Sigmoid colon (tissue), 7 donors: Measurements from ENCODE around the gene SDCCAG8. TPM values are rescaled to one million over a fixed set of nuclear protein-coding genes. Genes with fewer than 3 reads are reported as not detected.
"Not testable (repeated sequence)": the region's sequence is repeated elsewhere in the genome, so short reads cannot be mapped to it uniquely, and the experiment has no call there.

Source experiments
- DNase-seq: peaks from one replicate; pipeline ENCODE4 v3.0.0-alpha.2; 2019
- H3K27ac ChIP-seq, 4 donors: fragments of 200-600 bp; sonication (generic); one replicate each; pipeline ENCODE4 v1.5.1; 2016 to 2019; ENCODE audit warnings: mild to moderate bottlenecking in 1 of 4
- H3K27me3 ChIP-seq, 3 donors: fragments of 200-600 bp; sonication (generic); one replicate each; pipeline ENCODE4 v1.5.1; 2019; ENCODE audit warnings: mild to moderate bottlenecking in 1 of 3
- H3K36me3 ChIP-seq, 4 donors: fragments of 200-600 bp; sonication (generic); one replicate each; pipeline ENCODE4 v1.5.1; 2016 to 2019
- H3K4me1 ChIP-seq, 4 donors: fragments of 200-600 bp; sonication (generic); one replicate each; pipeline ENCODE4 v1.5.1; 2017 to 2019
- H3K4me3 ChIP-seq, 4 donors: fragments of 200-600 bp; sonication (generic); one replicate each; pipeline ENCODE4 v1.5.1; 2017 to 2019; ENCODE audit warnings: mild to moderate bottlenecking in 2 of 4, moderate library complexity in 1 of 4
- H3K9me3 ChIP-seq, 4 donors: fragments of 200-600 bp in 3 of 4; sonication (generic) in 3 of 4; one replicate each; pipeline versions ENCODE4 v1.5.1 to v1.6.1; 2013 to 2019
- EP300 ChIP-seq, 4 donors: sonication (generic); formaldehyde crosslinking; IDR thresholded peaks; one replicate each; pipeline ENCODE4 v1.6.1; 2017; ENCODE audit warnings: antibody characterized with exemption in 4 of 4
- POLR2A ChIP-seq, 2 donors: fragments of 450-650 bp; IDR thresholded peaks; one replicate each; pipeline ENCODE4 v1.6.1; 2016; ENCODE audit warnings: antibody characterized with exemption in 2 of 2, mild to moderate bottlenecking in 2 of 2, moderate library complexity in 2 of 2
- POLR2AphosphoS5 ChIP-seq, 4 donors: sonication (generic); formaldehyde crosslinking; IDR thresholded peaks; one replicate each; pipeline ENCODE4 v1.6.1; 2017; ENCODE audit warnings: antibody characterized with exemption in 4 of 4
- WGBS, 2 donors: extraction: QIAGEN DNeasy Blood & Tissue Kit; methylation state at CpG; one replicate each; pipeline ENCODE4 v1.1.7; 2013; 5-methylcytosine and 5-hydroxymethylcytosine counted together
- intact Hi-C: fragments of 100-400 bp; cut with DNase I; formaldehyde crosslinking; loops from one replicate; pipeline ENCODE4 v1.15.1; 2023
- polyA plus RNA-seq, 3 donors: library from polyadenylated mRNA; stranded (reverse); fragments of 200-250 nt; gene quantifications; one replicate each; pipeline ENCODE4 v1.2.3, GENCODE V29; 2013
- total RNA-seq, 4 donors: library from RNA; depleted of rRNA; stranded (reverse); fragments of >200 nt; gene quantifications; one replicate each; pipeline ENCODE4 v1.1.0, GENCODE V29; 2016
- TF ChIP-seq, protein P1 (sequence below), 4 experiments: fragments of 450-650 bp in 3 of 4; fragments of 200-600 bp in 1 of 4; IDR thresholded peaks; one replicate each; pipeline ENCODE4 v1.5.1; 2016 to 2019; ENCODE audit warnings: antibody characterized with exemption in 4 of 4, mild to moderate bottlenecking in 3 of 4, moderate library complexity in 2 of 4
- donor health status: healthy with polysubstance abuse.
- donor health status: Bipolar disorder and iron deficiency.
- donor health status: healthy.

Gene SDCCAG8
- total and polyA plus RNA-seq, 7 donors = 15.6 to 49.7 (median 30.3) TPM

DNA sequence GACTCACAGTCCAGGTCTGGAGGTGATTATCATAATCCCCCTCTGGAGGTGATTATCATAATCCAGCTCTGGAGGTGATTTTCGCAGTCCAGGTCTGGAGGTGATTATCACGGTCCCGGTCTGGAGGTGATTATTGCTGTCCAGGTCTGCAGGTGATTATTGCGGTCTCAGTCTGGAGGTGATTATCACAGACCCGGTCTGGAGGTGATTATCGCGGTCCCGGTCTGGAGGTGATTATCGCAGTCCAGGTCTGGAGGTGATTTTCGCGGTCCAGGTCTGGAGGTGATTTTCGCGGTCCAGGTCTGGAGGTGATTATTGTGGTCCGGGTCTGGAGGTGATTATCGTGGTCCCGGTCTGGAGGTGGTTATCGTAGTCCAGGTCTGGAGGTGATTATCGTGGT is 76.6 kb downstream of the SDCCAG8 start:
- no peaks in the 10 kb centered on the region for H3K4me1 ChIP-seq
- H3K27me3 ChIP-seq = no peaks in the 10 kb centered on the region
- no peak overlapping the region for H3K4me3 ChIP-seq
- H3K9me3 ChIP-seq = no peaks in the 10 kb centered on the region
- no peak overlapping the region for H3K27ac ChIP-seq
- WGBS, 2 donors = 95 to 98% methylated on average over 18 of the region's 18 CpGs
- TF ChIP-seq, protein P1, sequence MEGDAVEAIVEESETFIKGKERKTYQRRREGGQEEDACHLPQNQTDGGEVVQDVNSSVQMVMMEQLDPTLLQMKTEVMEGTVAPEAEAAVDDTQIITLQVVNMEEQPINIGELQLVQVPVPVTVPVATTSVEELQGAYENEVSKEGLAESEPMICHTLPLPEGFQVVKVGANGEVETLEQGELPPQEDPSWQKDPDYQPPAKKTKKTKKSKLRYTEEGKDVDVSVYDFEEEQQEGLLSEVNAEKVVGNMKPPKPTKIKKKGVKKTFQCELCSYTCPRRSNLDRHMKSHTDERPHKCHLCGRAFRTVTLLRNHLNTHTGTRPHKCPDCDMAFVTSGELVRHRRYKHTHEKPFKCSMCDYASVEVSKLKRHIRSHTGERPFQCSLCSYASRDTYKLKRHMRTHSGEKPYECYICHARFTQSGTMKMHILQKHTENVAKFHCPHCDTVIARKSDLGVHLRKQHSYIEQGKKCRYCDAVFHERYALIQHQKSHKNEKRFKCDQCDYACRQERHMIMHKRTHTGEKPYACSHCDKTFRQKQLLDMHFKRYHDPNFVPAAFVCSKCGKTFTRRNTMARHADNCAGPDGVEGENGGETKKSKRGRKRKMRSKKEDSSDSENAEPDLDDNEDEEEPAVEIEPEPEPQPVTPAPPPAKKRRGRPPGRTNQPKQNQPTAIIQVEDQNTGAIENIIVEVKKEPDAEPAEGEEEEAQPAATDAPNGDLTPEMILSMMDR (IDR thresholded peaks at IDR 0.05) = no peak
- TF ChIP-seq POLR2AphosphoS5 (IDR thresholded peaks at IDR 0.05) (no peak), POLR2A (IDR thresholded peaks at IDR 0.05) (no peak), EP300 (IDR thresholded peaks at IDR 0.05) (no peak)
- DNase-seq = no peak
- H3K36me3 ChIP-seq = peaks cover 0 to 46% (median 9%) of the 10 kb centered on the region in 4 donors
- intact Hi-C loops = no loop called here

DNA sequence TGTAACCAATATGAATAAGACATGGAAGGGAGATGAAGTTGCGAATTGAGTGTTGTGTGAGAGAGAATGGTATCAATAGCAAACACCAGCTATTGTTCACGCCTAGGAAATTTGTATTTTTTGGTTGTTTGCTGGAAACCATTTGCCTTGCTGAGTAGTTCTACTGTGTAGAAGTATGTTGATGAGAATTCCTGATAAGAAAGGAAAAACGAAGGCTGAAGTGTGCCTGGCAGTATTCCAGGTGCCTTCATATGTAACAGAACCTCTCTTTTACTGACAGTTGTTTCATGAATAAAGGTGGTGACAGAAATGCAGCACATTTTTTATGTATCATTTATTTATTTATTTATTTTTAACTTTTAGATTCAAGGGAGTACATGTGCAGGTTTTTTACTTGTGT is 79.5 kb downstream of the SDCCAG8 start:
- H3K9me3 ChIP-seq = no peaks in the 10 kb centered on the region
- no peak for DNase-seq
- 84 to 89% methylated on average over 3 of the region's 3 CpGs for WGBS, 2 donors
- intact Hi-C loops = no loop called here
- TF ChIP-seq POLR2A (IDR thresholded peaks at IDR 0.05) (no peak), POLR2AphosphoS5 (IDR thresholded peaks at IDR 0.05) (no peak), EP300 (IDR thresholded peaks at IDR 0.05) (no peak)
- TF ChIP-seq, protein P1 (IDR thresholded peaks at IDR 0.05) = no peak
- H3K4me1 ChIP-seq = no peaks in the 10 kb centered on the region
- H3K27me3 ChIP-seq = no peaks in the 10 kb centered on the region
- H3K4me3 ChIP-seq = no peak overlapping the region
- peaks cover 0 to 46% (median 9%) of the 10 kb centered on the region in 4 donors for H3K36me3 ChIP-seq
- H3K27ac ChIP-seq = no peak overlapping the region

DNA sequence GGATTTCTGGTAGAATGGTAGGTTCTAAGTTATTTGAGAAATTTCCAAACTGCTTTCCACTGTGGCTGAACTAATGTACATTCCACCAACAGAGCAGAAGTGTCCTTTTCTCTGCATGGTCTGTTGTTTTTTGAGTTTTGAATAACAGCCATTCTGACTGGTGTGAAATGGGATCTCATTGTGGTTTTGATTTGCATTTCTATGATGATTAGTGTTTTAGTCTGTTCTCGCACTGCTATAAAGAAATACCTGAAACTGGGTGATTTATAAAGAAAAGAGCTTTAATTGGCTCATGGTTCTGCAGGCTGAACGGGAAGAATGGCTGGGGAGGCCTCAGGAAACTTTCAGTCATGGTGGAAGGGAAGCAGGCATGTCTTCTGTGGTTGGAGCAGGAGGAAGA is 80.3 kb downstream of the SDCCAG8 start:
- TF ChIP-seq EP300 (IDR thresholded peaks at IDR 0.05) = no peak
- TF ChIP-seq POLR2AphosphoS5 (IDR thresholded peaks at IDR 0.05) = no peak
- TF ChIP-seq, protein P1 (IDR thresholded peaks at IDR 0.05) = no peak
- no peak for TF ChIP-seq POLR2A (IDR thresholded peaks at IDR 0.05)
- H3K27me3 ChIP-seq = no peaks in the 10 kb centered on the region
- H3K9me3 ChIP-seq = no peaks in the 10 kb centered on the region
- H3K4me1 ChIP-seq = no peaks in the 10 kb centered on the region
- intact Hi-C loops = no loop called here
- H3K27ac ChIP-seq = no peak overlapping the region
- H3K36me3 ChIP-seq = peaks cover 0 to 44% (median 9%) of the 10 kb centered on the region in 4 donors
- no peak overlapping the region for H3K4me3 ChIP-seq
- DNase-seq = no peak
- 85 to 93% methylated on average over 2 of the region's 2 CpGs for whole genome bisulfite sequencing, 2 donors

DNA sequence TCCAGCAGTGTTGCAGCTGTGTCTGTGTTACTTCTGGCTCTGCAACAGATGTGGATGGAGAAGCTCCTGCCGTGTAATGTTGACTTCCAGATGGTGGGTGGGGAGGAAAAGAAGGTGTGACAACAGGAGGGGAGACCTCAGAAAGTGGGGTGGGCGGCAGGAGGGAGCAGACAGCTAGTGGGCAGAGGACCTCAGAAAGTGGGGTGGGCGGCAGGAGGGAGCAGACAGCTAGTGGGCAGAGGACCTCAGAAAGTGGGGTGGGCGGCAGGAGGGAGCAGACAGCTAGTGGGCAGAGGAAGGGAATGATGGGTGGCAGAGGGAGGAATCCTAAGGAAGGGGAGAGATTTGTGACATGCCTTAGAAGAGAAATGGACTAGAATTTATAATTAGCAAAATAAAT is 83.0 kb downstream of the SDCCAG8 start:
- H3K4me1 ChIP-seq, DNase-seq, intact Hi-C loops, H3K27me3 ChIP-seq, H3K27ac ChIP-seq, H3K9me3 ChIP-seq, H3K4me3 ChIP-seq: not testable (repeated sequence)
- 89 to 91% methylated on average over 4 of the region's 4 CpGs for WGBS, 2 donors
- peaks cover 0 to 21% (median 5%) of the 10 kb centered on the region in 4 donors for H3K36me3 ChIP-seq

DNA sequence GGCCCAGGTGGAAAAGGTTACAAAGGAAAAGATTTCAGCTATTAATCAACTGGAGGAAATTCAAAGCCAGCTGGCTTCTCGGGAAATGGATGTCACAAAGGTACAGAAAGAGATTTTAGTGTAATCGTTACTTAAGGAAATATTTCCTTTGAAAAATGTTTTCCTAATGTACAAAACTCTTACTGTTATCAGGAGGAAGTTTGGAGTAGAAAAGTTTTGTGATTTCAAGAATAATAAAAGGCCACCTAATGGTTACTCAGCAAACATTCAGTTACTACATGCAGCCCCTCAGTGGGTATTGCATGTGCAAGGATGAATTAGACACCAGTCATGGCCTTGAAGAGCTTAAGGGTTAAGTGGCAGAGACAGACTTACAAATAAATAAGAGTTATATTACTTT is 85.2 kb downstream of the SDCCAG8 start:
- intact Hi-C loops = loop anchor here (10.0 kb wide), 2 partner anchors 134 to 704 kb away; no protein-coding TSS in a partner anchor
- no peak for DNase-seq
- Histone ChIP-seq H3K27ac (no peak overlapping the region), H3K36me3 (peaks cover 0 to 10% (median 2%) of the 10 kb centered on the region in 4 donors), H3K4me1 (peaks cover 0 to 4% (median 0%) of the 10 kb centered on the region in 4 donors), H3K4me3 (no peak overlapping the region), H3K9me3 (no peaks in the 10 kb centered on the region), H3K27me3 (no peaks in the 10 kb centered on the region)
- 79 to 88% methylated on average over 2 of the region's 2 CpGs for WGBS, 2 donors
- TF ChIP-seq, protein P1 (IDR thresholded peaks at IDR 0.05) = no peak
- TF ChIP-seq EP300 (IDR thresholded peaks at IDR 0.05) (no peak), POLR2A (IDR thresholded peaks at IDR 0.05) (no peak), POLR2AphosphoS5 (IDR thresholded peaks at IDR 0.05) (no peak)
